Thyroid gland (tissue), 4 donors: ENCODE results near the gene MACROD1.

ENCODE experiments used
- CTCF ChIP-seq, 6 experiments: fragments of 200-600 bp in 3 of 6; fragments of 450-650 bp in 3 of 6; sonication (generic) in 3 of 6; IDR thresholded peaks; one replicate each; pipeline ENCODE4 v1.5.1; 2016 to 2019; ENCODE audit warnings: antibody characterized with exemption in 6 of 6, mild to moderate bottlenecking in 2 of 6, inconsistent platforms in 1 of 6, moderate library complexity in 1 of 6
- POLR2A ChIP-seq, 2 donors: fragments of 450-650 bp; IDR thresholded peaks; one replicate each; pipeline ENCODE4 v1.6.1; 2017; ENCODE audit warnings: antibody characterized with exemption in 2 of 2, mild to moderate bottlenecking in 2 of 2, moderate library complexity in 1 of 2

DNA sequence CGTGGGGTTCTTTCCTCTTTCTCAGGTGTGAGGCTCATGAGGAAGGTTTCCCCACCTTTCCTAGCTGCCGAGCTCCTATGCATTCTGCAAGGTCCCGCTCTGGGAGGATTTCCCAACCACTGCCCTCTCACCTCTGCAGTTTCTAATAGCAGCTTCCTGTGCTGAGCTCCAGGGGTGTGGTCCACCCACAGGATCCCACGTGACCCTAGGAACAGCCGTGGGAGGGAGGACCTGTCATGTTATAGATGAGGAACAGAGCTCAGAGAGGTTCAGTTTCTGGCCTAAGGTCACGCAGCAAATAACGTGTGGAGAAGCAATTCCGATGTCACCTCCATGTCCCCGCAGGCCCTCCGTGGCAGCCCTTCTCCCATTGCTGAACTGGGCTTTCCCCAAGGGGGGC lies 91.7 kb downstream of the MACROD1 start:
- TF ChIP-seq CTCF (IDR thresholded peaks at IDR 0.05) (no peak), POLR2A (IDR thresholded peaks at IDR 0.05) (no peak)
